HK-2 (cell line): ENCODE data around the gene TMEM80.

Experiments used
- DNase-seq: peaks from one replicate; pipeline ENCODE4 v3.0.0-alpha.2; 2018; ENCODE audit not compliant: unreplicated experiment

The TMEM80 gene

DNA sequence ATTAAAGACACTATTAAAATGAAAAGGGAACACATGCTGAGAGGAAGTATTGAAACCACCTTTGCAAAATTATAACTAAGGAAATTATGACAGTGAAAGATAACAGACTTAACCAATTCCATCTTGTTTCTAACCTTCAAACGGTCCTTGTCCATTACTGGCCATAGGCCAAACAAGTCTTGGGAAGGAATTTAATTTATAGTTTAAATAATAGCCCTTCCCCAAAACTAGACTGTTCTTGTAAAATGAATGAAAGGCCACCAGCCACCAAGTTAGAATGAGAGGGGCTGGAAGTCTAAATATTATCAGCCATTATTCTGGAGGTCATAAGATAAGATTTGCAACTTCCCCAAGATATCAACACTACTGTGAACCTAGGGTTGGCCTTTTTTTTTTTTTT, 49.8 kb downstream of the TMEM80 start:
- DNase-seq, result no peak

DNA sequence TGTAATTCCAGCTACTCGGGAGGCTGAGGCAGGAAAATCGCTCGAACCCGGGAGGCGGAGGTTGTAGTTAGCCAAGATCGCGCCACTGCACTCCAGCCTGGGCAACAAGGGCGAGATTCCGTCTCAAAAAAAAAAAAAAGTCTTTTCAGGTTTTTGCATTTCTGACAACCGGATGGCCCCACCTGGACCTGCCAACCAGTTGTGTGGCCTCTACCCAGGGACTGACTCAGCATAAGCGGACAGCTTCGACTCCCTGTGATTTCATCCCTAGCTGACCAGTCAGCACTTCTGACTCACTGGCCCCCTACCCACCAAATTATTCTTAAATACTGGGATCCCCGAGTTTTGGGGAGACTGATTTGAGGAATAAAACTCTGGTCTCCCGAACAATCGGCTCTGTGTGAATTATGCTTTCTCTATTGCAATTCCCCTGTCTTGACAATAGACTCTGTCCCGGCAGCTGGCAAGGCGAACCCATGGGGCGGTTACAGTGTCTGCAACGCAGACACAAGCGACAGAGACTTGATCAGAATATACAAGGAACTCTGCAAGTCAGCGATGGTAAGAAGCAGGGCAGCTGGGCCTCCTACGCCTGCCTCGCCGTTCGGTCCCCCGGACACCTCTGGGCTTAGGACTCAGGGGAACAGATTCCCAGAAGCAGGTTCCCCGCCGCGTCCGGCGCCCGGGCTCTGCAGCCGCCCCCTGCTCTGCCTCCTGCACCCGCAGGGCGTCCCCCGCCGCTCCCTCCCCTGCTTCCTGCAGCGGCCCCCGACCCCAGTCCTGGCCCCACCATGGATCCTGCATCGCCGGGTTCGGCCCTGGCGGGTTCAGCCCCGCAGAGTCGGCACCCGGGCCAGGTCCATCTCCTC, 50.9 kb downstream of the TMEM80 start:
- DNase-seq, result no peak

DNA sequence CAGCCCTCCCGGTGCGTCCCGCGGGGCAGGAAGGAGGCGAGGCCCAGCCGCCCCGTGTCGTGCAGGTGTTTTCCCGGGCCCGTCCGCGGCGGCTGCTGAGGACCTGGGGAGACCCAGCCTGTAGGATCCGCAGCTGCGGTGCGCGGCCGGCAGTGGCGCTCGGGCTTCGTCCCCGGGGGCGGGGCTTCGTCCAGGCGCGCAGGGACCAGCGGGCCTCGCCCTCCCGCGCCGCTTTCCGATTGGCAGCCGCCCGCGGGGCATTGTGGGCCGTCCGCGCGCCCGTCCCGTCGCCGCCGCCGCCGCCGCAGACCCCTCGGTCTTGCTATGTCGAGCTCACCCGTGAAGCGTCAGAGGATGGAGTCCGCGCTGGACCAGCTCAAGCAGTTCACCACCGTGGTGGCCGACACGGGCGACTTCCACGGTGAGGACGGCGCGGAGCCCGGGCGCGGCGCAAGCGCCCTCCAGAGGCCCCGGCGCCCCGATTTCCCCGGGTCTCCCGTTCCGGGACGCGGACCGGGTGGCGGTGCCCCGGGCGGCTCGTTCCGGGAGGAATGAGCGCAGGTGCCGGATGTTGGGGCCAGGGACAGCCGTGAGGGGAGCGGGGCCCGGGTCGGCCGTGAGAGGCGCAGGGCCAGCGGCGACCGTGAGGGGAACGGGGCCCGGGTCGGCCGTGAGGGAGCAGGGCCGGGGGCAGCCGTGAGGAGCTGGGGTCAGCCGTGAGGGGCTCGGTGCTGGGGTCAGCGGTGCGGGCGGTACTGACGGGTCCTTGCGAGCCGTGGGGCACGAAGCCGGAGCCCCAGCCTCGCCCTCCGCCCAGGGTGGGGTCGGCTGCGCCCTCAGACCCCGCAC, 51.8 kb downstream of the TMEM80 start, which contains the start of gene TALDO1:
Gene TALDO1 (plus strand): TSS at position 307 of the 849 bp plus-strand sequence. CDS start 18 bp downstream, at position 325.
- DNase-seq, result peak; percentile 83

DNA sequence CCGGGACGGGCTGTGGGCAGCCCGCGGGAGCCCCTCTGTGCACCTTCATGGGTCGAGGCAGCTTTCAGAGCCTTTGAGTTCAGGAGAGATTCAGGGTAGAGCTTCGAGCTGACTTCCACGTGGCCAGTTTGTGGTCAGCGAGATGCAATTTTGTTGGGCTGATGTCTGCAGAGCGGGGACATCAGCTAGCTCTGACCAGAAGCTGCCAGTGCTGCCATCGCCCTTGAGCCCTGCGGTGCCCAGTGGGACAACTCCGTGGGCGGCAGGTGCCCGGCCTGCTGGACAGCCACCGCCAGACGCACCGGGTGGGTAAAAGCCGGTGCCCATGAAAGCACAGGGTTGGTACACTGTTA, 52.4 kb downstream of the TMEM80 start:
- no peak for DNase-seq

DNA sequence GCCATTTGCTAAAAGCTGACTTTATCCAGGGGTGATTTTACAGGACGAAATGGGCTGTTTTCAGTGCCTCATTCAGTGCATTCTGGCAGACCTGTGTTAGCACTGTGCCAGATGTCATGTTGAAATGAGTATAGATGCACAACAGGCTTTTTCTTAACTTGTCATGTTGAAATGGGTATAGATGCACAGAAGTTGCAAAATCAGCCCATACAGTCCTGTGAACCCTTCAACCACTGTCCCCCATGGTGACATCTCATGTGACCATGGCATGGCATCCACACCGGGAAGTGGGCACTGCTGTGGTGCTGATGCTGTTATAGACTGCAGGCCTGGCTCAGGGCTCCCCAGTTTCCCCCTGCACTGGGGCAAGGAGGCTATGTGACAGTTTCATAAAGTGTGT, 54.1 kb downstream of the TMEM80 start:
- no peak for DNase-seq
